ENCODE measurements around the gene EFCAB3.
"Not testable (repeated sequence)": the region's sequence is repeated elsewhere in the genome, so short reads cannot be mapped to it uniquely, and the experiment has no call there.

The EFCAB3 gene

GRCh38 chr17:62380253-62380652 lies at the start of gene EFCAB3:
Gene EFCAB3 (plus strand): TSS chr17:62380553. CDS start chr17:62382980, 2,427 bp downstream.
- DNase-seq = no peak

- no peak for DNase-seq
Observed at GRCh38 chr17:62336527-62336926, 43.8 kb upstream of the EFCAB3 start.

GRCh38 chr17:62343764-62344270 lies 36.5 kb upstream of the EFCAB3 start:
- DNase-seq = no peak

GRCh38 chr17:62351176-62351575 lies 29.2 kb upstream of the EFCAB3 start:
- DNase-seq = no peak

GRCh38 chr17:62366191-62366590 lies 14.2 kb upstream of the EFCAB3 start:
- no peak for DNase-seq

GRCh38 chr17:62381561-62381960 lies 1.2 kb downstream of the EFCAB3 start:
- no peak for DNase-seq

GRCh38 chr17:62388856-62389255 lies 8.5 kb downstream of the EFCAB3 start:
- no peak for DNase-seq

- no peak for DNase-seq
Observed at GRCh38 chr17:62392908-62393307, 12.6 kb downstream of the EFCAB3 start.

- DNase-seq = no peak
Observed at GRCh38 chr17:62398891-62399290, 18.5 kb downstream of the EFCAB3 start.

GRCh38 chr17:62405451-62405850 lies 25.1 kb downstream of the EFCAB3 start:
- DNase-seq = no peak

GRCh38 chr17:62413090-62413489 lies 32.7 kb downstream of the EFCAB3 start:
- not testable (repeated sequence) for DNase-seq

- peak; percentile 35 to 73 for DNase-seq
Observed at GRCh38 chr17:62423647-62424461, 43.5 kb downstream of the EFCAB3 start, which contains the start of gene METTL2A. Gene METTL2A (plus strand): TSS chr17:62423897. CDS start chr17:62423903, 6 bp downstream.

- DNase-seq = not testable (repeated sequence)
Observed at GRCh38 chr17:62426214-62426613, 45.9 kb downstream of the EFCAB3 start.

GRCh38 chr17:62435251-62435650 lies 54.9 kb downstream of the EFCAB3 start:
- not testable (repeated sequence) for DNase-seq

GRCh38 chr17:62441181-62441580 lies 60.8 kb downstream of the EFCAB3 start:
- not testable (repeated sequence) for DNase-seq

- DNase-seq = no peak
Observed at GRCh38 chr17:62444063-62444462, 63.7 kb downstream of the EFCAB3 start.

- not testable (repeated sequence) for DNase-seq
Observed at GRCh38 chr17:62445791-62446190, 65.4 kb downstream of the EFCAB3 start.

- DNase-seq = not testable (repeated sequence)
Observed at GRCh38 chr17:62452195-62452594, 71.8 kb downstream of the EFCAB3 start.

- DNase-seq = not testable (repeated sequence)
Observed at GRCh38 chr17:62453041-62453440, 72.7 kb downstream of the EFCAB3 start.

- not testable (repeated sequence) for DNase-seq
Observed at GRCh38 chr17:62453656-62454055, 73.3 kb downstream of the EFCAB3 start.

GRCh38 chr17:62454111-62454510 lies 73.8 kb downstream of the EFCAB3 start:
- not testable (repeated sequence) for DNase-seq

GRCh38 chr17:62456016-62456415 lies 75.7 kb downstream of the EFCAB3 start:
- no peak for DNase-seq

- not testable (repeated sequence) for DNase-seq
Observed at GRCh38 chr17:62458483-62458882, 78.1 kb downstream of the EFCAB3 start.

GRCh38 chr17:62464422-62464821 lies 84.1 kb downstream of the EFCAB3 start:
- DNase-seq = not testable (repeated sequence)

All from bone marrow (tissue), 2 donors.